ENCODE measurements around the gene ALCAM.
"Not testable (repeated sequence)": the region's sequence is repeated elsewhere in the genome, so short reads cannot be mapped to it uniquely, and the experiment has no call there.

ALCAM gene

DNA sequence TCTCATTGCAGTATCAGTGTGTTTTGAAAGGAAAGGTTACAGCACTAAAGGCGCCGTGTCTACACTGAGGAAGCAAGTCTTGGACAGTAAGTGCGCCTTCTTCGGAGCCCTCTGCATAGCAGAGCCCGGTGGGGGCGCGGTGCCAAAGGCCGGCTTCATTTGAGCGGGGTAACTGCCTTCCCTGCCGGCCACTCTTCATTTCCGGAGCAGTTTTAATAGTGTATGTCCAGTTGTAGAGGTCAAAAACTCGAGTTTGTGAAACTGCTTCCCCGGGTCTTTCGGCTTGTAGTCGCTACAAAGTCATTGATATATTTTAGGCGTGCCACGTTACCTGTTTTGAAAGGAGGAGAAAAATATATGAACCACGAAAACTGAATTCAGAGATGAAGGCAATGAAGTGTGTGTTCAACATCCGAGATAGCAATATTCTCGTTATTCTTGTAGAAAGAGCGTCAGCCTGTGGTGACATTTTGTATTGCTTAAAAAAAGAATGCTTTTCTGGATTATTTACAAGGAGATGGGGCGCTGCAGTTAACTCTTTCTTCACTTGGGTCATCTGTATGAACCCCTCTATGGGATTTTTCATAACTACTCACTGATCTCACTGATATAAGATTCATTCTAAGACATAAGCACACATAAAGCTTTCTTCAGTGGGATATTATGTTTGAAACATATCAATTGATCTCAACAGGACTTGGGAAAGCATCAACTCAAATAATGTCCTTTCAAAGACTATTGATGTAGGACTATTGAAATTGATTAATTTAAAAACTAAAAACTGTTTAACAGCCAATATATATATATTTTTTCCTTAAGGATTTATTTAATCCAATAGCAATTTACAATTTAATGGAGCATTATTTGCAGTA is 3.0 kb downstream of the ALCAM start:
- H3K27me3 ChIP-seq (ENCODE audit: low read depth, low read length): no peaks in the 10 kb centered on the region
- H3K4me1 ChIP-seq (ENCODE audit: control insufficient read depth in 1 of 2, insufficient read depth in 2 of 2, low read length in 2 of 2): peaks cover 0 to 34% of the 10 kb centered on the region in 2 donors
- peak overlapping the region; percentile 86 to 92 for H3K4me3 ChIP-seq (ENCODE audit: low read depth in 1 of 2, low read length in 2 of 2)
- peak overlapping the region; percentile 96 for H3K27ac ChIP-seq (ENCODE audit: low read length)
- peaks cover 0 to 35% of the 10 kb centered on the region in 2 donors for H3K36me3 ChIP-seq (ENCODE audit: control insufficient read depth in 1 of 2, insufficient read depth in 2 of 2, low read length in 2 of 2)
- no peaks in the 10 kb centered on the region for H3K9me3 ChIP-seq (ENCODE audit: control insufficient read depth in 1 of 2, low read length in 2 of 2)

DNA sequence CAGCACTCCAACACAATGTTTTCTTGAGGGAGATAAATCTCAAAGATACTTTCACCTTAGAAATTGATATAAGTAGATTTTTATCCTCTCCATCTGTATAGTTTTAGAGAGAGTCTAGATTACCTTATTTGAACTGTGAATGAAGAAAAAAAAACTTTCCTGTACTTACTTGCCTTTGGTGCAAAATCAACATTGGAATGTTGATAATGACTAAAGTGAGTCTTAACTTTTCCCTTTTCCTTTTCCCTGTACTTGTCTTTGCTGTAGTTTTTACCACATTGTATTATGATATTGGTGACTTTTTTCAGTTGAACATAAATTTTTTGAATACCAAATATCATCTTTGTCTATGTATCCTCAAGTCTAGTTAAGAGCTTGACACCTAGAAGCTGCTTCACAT is 6.7 kb downstream of the ALCAM start:
- H3K4me1 ChIP-seq (ENCODE audit: control insufficient read depth in 1 of 2, insufficient read depth in 2 of 2, low read length in 2 of 2): peaks cover 0 to 12% of the 10 kb centered on the region in 2 donors
- no peak overlapping the region for H3K27ac ChIP-seq (ENCODE audit: low read length)
- peaks cover 0 to 12% of the 10 kb centered on the region in 2 donors for H3K36me3 ChIP-seq (ENCODE audit: control insufficient read depth in 1 of 2, insufficient read depth in 2 of 2, low read length in 2 of 2)
- H3K9me3 ChIP-seq (ENCODE audit: control insufficient read depth in 1 of 2, low read length in 2 of 2): no peaks in the 10 kb centered on the region
- H3K4me3 ChIP-seq (ENCODE audit: low read depth in 1 of 2, low read length in 2 of 2): no peak overlapping the region
- H3K27me3 ChIP-seq (ENCODE audit: low read depth, low read length): no peaks in the 10 kb centered on the region

DNA sequence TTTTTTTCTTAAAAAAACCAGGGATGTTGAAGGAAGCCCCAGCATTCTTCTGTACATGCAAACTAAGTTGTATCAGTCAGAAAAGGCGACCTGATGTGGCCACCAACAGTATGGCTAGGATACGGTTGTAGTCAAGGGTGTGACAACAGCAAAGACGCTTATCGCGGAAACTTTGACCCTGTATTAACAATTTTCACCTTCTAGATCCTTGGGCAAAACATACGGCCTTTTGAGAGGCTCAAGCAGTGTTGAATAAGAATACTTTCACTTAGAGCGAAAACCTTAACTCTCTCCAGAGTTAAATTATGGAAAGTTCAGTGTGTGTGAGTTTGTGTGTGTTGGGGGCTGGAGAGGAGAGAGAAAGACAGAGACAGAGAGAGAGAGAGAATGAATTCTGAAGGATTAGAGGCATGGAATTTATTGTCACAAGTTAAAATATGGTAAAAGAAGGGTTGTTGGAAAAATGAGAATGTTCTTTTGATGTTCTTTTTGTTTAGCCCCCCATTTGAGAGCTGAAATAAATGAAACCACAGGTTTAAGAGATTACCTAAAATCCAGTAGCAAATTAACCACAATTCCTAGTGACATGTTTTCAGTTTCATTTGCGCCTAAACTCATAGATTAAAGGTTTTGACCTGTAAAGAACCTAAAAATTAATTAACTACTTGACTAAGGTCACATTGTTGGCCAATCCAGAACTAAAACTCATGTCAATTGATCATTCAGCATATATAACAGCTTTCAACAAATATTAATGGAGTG is 9.2 kb downstream of the ALCAM start:
- Histone ChIP-seq H3K36me3 (ENCODE audit: control insufficient read depth in 1 of 2, insufficient read depth in 2 of 2, low read length in 2 of 2) (no peaks in the 10 kb centered on the region), H3K9me3 (ENCODE audit: control insufficient read depth in 1 of 2, low read length in 2 of 2) (no peaks in the 10 kb centered on the region), H3K27ac (ENCODE audit: low read length) (no peak overlapping the region), H3K27me3 (ENCODE audit: low read depth, low read length) (no peaks in the 10 kb centered on the region), H3K4me3 (ENCODE audit: low read depth in 1 of 2, low read length in 2 of 2) (no peak overlapping the region), H3K4me1 (ENCODE audit: control insufficient read depth in 1 of 2, insufficient read depth in 2 of 2, low read length in 2 of 2) (no peaks in the 10 kb centered on the region)

DNA sequence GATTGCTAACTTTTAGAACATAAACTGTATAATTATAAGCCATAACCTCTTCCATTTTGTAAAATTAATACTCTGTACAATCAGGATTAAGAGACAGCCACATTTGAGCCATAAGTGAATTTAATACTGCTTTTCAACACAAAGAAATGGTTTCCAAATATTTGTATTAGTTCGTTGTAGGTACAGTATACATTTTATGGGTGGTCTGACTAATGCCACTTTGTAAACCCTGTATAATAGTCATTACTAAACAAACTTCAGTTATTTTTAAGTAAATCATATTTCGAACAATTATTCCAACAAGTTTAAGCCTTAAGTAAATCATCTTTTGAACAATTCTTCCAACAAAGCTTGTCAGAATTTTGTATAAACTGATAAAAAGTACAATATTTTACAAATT is 11.0 kb downstream of the ALCAM start:
- H3K4me1 ChIP-seq (ENCODE audit: control insufficient read depth in 1 of 2, insufficient read depth in 2 of 2, low read length in 2 of 2): no peaks in the 10 kb centered on the region
- no peaks in the 10 kb centered on the region for H3K27me3 ChIP-seq (ENCODE audit: low read depth, low read length)
- H3K36me3 ChIP-seq (ENCODE audit: control insufficient read depth in 1 of 2, insufficient read depth in 2 of 2, low read length in 2 of 2): no peaks in the 10 kb centered on the region
- no peak overlapping the region for H3K27ac ChIP-seq (ENCODE audit: low read length)
- H3K9me3 ChIP-seq (ENCODE audit: control insufficient read depth in 1 of 2, low read length in 2 of 2): no peaks in the 10 kb centered on the region
- no peak overlapping the region for H3K4me3 ChIP-seq (ENCODE audit: low read depth in 1 of 2, low read length in 2 of 2)

DNA sequence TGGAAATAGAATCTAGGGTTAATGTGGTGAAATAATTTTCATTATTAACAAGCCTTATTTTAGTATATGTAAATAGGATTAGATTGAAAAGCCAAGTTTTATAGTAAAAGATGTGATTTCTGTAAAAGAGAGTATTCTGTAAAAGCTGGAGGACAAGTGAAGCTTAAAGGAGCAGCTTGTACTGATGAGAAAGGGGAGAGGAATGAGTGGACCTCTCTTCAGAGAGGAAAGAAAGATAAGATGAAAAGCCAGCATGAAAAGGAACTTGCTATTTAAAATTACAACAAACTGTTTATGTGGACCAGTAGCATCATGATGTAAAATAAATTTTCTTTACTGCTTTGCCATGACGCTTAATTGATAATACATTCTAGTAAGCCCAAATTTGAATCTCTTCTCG is 18.5 kb downstream of the ALCAM start:
- Histone ChIP-seq H3K4me1 (ENCODE audit: control insufficient read depth in 1 of 2, insufficient read depth in 2 of 2, low read length in 2 of 2) (no peaks in the 10 kb centered on the region), H3K27me3 (ENCODE audit: low read depth, low read length) (no peaks in the 10 kb centered on the region), H3K27ac (ENCODE audit: low read length) (no peak overlapping the region), H3K36me3 (ENCODE audit: control insufficient read depth in 1 of 2, insufficient read depth in 2 of 2, low read length in 2 of 2) (no peaks in the 10 kb centered on the region), H3K9me3 (ENCODE audit: control insufficient read depth in 1 of 2, low read length in 2 of 2) (no peaks in the 10 kb centered on the region), H3K4me3 (ENCODE audit: low read depth in 1 of 2, low read length in 2 of 2) (no peak overlapping the region)

DNA sequence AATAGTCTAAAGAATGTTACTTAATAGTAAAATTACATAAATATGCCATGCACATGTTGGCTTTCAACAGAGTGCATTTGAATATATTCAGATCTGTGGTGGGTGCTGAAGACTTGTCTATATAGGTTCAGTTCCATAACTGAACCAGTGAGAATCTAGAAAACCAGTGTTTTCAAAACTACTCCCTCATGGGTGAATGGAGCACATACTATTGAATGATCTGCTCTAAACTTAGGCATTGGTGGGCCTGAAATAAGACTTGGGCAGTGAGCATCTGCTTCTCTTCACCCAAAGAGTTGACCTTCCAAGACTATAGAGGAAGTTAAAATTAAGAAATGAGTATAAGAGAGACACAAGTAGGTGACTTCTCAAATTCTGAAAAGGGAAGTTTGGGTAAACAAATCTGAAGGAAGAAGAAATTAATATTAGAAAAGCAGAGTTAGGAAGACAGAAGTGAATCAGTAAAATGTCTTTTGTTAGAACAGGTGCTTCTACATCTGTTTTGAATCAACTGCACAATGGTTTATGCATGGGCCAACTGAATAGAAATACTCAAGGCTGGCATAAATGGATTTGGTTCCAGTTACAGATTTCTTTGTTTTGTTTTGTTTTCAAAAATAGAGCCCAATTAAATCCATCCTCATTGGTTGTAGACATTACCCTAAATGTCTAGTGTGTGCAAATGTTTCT is 19.3 kb downstream of the ALCAM start:
- no peaks in the 10 kb centered on the region for H3K4me1 ChIP-seq (ENCODE audit: control insufficient read depth in 1 of 2, insufficient read depth in 2 of 2, low read length in 2 of 2)
- H3K27ac ChIP-seq (ENCODE audit: low read length): no peak overlapping the region
- H3K4me3 ChIP-seq (ENCODE audit: low read depth in 1 of 2, low read length in 2 of 2): no peak overlapping the region
- H3K9me3 ChIP-seq (ENCODE audit: control insufficient read depth in 1 of 2, low read length in 2 of 2): no peaks in the 10 kb centered on the region
- H3K27me3 ChIP-seq (ENCODE audit: low read depth, low read length): no peaks in the 10 kb centered on the region
- H3K36me3 ChIP-seq (ENCODE audit: control insufficient read depth in 1 of 2, insufficient read depth in 2 of 2, low read length in 2 of 2): no peaks in the 10 kb centered on the region

DNA sequence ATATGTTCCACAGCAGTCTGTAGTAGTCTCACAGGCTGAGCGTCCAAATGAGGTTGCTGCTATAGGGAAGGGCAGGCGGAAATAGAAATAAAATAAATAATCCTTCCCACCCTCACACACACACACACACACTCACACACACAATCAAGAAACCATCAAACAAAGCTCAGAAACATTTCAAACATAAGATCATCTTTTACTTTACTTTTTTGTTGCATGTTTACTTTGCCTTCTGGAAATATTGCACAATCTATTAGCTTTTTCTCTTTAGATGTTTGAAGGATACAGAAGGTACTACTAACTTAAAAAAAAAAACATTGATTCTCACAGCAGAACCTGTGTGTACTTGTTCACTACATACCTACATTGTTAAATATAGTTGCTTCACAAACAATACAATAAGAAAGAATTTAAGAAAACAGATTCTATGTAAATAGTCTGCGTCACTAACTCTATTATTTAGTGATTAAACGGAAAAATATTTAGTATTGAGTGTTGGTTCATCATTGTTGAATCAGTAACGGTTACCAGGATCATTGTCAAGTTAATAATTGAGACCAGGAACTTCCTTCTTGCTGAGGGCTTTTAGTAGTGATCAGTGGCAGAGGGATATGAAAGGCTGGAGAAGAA is 20.5 kb downstream of the ALCAM start:
- Histone ChIP-seq H3K4me1 (ENCODE audit: control insufficient read depth in 1 of 2, insufficient read depth in 2 of 2, low read length in 2 of 2) (no peaks in the 10 kb centered on the region), H3K9me3 (ENCODE audit: control insufficient read depth in 1 of 2, low read length in 2 of 2) (peaks cover 0 to 6% of the 10 kb centered on the region in 2 donors), H3K27me3 (ENCODE audit: low read depth, low read length) (no peaks in the 10 kb centered on the region), H3K27ac (ENCODE audit: low read length) (no peak overlapping the region), H3K36me3 (ENCODE audit: control insufficient read depth in 1 of 2, insufficient read depth in 2 of 2, low read length in 2 of 2) (no peaks in the 10 kb centered on the region), H3K4me3 (ENCODE audit: low read depth in 1 of 2, low read length in 2 of 2) (no peak overlapping the region)

DNA sequence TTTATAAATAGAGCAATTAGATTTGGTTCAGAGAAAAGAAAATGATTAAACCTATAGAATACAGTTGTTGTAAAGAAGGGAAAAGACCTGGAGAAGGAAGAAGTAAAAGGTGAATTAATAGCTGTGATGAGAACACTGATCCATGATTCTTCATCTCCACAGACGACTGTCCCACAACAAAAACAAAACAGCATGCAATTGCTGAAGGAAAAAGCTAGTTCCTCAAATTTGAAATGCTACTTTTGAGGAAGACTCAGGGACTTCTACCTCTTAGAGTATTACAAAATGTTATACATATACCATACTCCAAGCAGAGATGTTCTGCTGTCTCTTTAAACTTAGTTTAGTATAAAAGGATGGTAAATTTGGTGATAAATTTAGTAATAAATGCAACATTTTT is 21.5 kb downstream of the ALCAM start:
- no peak overlapping the region for H3K4me3 ChIP-seq (ENCODE audit: low read depth in 1 of 2, low read length in 2 of 2)
- H3K27ac ChIP-seq (ENCODE audit: low read length): no peak overlapping the region
- H3K27me3 ChIP-seq (ENCODE audit: low read depth, low read length): no peaks in the 10 kb centered on the region
- H3K4me1 ChIP-seq (ENCODE audit: control insufficient read depth in 1 of 2, insufficient read depth in 2 of 2, low read length in 2 of 2): no peaks in the 10 kb centered on the region
- H3K9me3 ChIP-seq (ENCODE audit: control insufficient read depth in 1 of 2, low read length in 2 of 2): peaks cover 0 to 10% of the 10 kb centered on the region in 2 donors
- H3K36me3 ChIP-seq (ENCODE audit: control insufficient read depth in 1 of 2, insufficient read depth in 2 of 2, low read length in 2 of 2): no peaks in the 10 kb centered on the region

DNA sequence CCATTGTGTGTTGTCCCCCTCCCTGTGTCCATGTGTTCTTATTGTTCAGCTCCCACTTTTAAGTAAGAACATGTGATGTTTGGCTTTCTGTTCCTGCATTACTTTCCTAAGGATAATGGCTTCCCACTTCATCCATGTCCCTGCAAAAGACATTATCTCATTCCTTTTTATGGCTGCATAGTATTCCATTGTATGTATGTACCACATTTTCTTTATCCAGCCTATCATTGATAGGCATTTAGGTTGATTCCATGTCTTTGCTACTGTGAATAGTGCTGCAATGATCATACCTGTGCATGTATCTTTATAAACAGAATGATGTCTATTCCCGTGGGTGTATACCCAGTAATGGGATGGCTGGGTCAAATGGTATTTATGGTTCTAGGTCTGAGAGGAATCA is 23.1 kb downstream of the ALCAM start:
- not testable (repeated sequence) for H3K27ac ChIP-seq (ENCODE audit: low read length); H3K9me3 ChIP-seq (ENCODE audit: control insufficient read depth in 1 of 2, low read length in 2 of 2); H3K4me3 ChIP-seq (ENCODE audit: low read depth in 1 of 2, low read length in 2 of 2); H3K4me1 ChIP-seq (ENCODE audit: control insufficient read depth in 1 of 2, insufficient read depth in 2 of 2, low read length in 2 of 2); H3K27me3 ChIP-seq (ENCODE audit: low read depth, low read length); H3K36me3 ChIP-seq (ENCODE audit: control insufficient read depth in 1 of 2, insufficient read depth in 2 of 2, low read length in 2 of 2)

DNA sequence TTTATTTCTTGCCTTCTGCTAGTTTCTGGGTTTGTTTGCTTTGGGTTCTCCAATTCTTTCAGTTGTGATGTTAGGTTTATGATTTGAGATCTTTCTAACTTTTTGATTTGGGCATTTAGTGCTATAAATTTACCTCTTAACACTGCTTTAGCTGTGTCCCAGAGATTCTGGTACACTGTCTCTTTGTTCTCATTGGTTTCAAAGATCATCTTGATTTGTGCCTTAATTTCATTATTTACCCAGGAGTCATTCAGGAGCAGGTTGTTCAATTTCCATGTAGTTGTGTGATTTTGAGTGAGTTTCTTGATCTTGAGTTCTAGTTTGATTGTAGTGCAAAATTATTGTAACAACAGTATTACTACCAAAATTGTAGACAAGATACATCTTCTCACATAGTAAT is 25.9 kb downstream of the ALCAM start:
- not testable (repeated sequence) for H3K27ac ChIP-seq (ENCODE audit: low read length); H3K4me1 ChIP-seq (ENCODE audit: control insufficient read depth in 1 of 2, insufficient read depth in 2 of 2, low read length in 2 of 2); H3K4me3 ChIP-seq (ENCODE audit: low read depth in 1 of 2, low read length in 2 of 2); H3K36me3 ChIP-seq (ENCODE audit: control insufficient read depth in 1 of 2, insufficient read depth in 2 of 2, low read length in 2 of 2); H3K9me3 ChIP-seq (ENCODE audit: control insufficient read depth in 1 of 2, low read length in 2 of 2); H3K27me3 ChIP-seq (ENCODE audit: low read depth, low read length)

DNA sequence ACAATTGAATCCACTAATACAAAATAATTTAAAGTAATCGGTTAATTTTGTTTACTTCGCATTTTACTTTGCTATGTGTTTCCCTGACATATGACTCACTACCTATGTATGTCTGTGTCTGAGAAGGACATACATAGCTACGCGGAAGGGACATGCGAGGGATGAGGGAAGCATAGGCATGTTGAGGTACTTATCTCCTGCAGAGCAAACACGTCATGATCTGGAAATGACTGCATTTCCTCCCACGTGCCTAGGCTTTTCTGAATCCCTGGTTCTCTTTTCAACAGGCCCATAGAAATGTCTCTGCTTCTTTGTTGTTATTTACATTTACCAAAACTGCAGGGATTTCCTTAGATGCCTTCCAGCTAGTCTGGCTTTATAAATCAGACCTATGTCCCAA is 27.5 kb downstream of the ALCAM start:
- peaks cover 0 to 10% of the 10 kb centered on the region in 2 donors for H3K9me3 ChIP-seq (ENCODE audit: control insufficient read depth in 1 of 2, low read length in 2 of 2)
- no peaks in the 10 kb centered on the region for H3K36me3 ChIP-seq (ENCODE audit: control insufficient read depth in 1 of 2, insufficient read depth in 2 of 2, low read length in 2 of 2)
- no peak overlapping the region for H3K4me3 ChIP-seq (ENCODE audit: low read depth in 1 of 2, low read length in 2 of 2)
- H3K27me3 ChIP-seq (ENCODE audit: low read depth, low read length): no peaks in the 10 kb centered on the region
- no peaks in the 10 kb centered on the region for H3K4me1 ChIP-seq (ENCODE audit: control insufficient read depth in 1 of 2, insufficient read depth in 2 of 2, low read length in 2 of 2)
- no peak overlapping the region for H3K27ac ChIP-seq (ENCODE audit: low read length)

All from muscle layer of duodenum (tissue), 2 donors.